Measurements from ENCODE around the gene CMSS1.

CMSS1 gene

DNA sequence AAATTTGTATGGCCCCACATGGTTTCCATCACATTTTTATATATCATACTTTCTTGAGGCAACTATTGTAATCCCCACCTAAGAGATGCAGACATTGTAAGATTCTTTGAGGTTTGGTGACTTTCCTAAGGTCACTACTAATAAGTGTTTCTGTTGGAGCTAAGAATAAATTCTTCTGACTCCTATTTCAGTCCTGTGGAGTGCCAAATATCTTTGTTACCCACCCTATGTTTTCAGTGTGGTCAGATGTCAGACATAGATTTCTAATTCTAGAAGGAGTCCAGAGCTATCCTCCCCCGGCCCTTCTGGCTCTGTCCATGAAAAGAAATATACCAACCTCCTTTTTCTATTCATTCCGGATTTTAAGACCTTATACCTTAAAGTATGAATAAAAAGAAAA lies 342.9 kb downstream of the CMSS1 start:
- no peak for DNase-seq

DNA sequence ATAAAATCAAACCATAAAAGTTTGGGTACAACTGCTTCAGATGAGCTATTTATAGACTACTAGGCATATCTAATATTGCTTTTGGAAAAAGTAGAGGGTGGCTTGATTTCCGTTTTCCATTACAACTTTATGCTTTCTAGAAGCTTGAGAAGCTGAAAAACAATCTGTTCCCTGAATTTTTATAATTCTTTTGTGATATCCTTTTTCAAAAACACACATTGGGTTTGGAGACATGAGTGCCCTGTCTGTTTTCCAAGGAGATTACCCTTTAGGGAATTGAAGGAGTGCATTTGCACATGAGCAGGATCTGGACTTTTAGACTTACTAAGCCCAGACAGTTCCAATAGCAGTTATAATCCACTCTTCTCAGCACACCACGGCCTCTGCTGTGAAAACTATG lies 346.1 kb downstream of the CMSS1 start:
- no peak for DNase-seq

DNA sequence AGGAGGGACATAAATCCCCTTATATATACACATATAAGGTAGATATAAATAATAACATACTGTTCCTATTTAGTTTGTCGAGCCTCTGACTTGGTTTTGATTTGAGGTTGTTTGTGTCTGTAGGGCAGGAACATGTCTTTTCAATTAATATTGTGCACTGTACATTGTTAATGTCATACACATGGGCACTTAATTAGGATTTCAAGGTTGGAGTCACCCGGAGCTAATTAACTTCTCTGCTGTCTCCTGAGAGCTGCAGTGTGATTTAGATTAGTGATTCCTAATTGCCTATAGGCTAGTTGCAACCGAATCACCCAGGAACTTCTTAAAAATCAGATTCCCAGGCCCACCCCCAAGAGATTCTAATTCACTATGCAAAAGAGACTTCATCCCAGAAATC lies 347.1 kb downstream of the CMSS1 start:
- no peak for DNase-seq

DNA sequence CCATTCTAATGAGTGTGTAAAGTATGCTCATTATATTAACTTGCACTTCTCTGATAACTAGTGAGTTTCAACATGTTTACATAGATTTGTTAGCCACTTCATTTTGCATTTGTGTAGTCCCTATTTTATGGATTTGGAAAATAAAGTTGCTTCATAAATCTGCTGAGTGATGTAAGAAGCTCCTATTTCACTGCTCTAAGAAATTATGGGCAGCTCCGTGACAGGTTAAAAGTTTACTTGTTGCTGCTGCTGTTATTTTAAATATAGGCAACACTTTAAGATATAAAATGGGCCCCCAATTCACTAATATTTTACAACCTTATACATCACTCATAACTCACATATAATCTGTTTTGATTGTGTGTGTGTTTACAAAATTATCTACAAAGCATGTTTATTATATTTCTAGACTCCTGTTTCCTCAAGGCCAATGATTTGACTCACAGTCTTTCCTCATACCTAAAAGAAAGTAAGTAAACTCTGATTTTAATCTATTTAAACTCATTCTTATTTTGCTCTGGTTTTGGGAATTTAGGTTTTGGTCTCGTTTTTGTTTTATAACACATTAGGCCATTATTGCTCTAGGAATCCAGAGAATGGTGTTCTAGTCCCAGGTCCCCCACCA lies 348.4 kb downstream of the CMSS1 start:
- no peak for DNase-seq

DNA sequence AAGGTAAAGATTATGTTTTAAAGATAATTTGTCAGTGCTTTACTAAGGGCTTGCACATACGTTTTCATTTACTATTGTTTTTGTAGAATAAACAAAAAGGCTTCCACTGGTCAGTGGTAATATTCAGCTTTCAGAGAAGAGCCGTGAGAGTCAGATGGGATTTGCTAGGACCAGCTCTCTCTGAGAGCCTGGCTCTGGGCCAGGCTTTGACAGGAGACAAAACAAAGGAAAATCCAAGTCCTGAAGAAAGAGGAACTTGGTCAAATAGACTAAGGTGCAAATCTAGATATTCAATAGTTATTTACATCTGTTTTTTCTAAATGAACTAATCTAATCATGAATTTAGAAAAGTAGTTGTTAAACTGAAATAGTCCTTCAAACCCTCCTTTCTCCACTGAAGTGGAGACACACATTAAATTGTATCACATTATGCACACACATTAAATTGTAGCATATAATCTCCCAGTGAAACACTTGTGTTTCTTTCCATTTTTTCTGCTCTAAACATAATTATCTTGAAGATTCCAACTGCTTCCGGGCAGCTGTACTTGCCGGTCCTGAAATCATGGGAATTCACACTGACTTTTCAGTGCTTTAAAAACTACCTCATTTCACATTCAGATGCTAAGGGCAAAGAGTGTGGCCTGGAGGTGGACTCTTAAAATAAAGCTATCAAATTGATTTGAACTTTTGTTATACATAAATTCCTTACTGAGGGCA lies 351.7 kb downstream of the CMSS1 start:
- no peak for DNase-seq

DNA sequence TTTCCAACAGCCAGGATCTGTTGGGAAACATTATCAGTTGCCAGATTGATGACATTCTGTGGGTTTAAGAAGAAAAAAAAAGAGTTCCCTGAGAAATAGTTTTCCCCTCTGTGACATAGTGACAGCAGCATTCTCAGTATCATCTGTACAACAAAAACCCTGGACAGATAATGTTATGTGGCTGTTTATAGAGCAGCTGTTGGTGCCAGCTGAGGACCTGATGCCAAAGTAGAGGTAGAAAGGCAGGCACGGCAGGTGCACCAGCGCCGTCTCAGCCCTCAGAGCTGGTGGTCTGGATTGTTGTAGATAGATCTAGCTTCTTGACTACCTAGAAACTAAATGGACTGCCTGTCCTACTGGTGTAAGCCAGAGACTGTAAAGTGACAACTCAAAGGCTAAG lies 352.8 kb downstream of the CMSS1 start:
- DNase-seq, result no peak

DNA sequence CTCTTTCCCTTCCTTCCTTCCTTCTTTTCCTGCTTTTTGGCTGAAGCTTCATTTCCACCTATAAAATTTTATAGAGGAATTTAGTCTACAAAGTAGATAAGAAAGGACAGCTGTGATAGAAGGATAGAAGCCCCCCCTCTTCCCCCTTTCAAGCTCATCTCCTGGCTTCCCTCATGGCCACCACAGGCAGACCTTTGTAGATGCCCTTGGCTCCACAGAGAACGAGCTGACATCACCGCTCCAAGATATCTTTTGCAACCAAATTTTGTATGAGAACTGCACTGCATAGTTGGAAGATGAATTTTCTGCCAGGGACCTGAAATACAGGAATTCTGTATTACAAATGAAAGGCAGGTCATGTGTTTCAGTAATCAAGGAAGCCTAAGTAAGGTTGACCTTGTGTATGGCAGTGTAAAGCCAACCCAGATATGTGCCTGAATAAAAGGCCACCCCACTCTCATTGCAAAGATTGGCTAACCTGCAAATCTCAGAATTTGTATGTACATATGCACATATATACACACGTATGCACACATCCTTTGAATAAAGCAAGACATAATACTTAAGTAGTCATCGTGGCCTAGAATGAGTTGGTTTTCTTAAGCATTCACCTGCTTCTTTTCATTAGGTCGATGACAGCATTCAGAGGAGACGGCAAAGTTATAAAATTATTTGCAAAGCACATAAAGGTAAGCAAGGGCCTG lies 353.7 kb downstream of the CMSS1 start:
- DNase-seq, result no peak

DNA sequence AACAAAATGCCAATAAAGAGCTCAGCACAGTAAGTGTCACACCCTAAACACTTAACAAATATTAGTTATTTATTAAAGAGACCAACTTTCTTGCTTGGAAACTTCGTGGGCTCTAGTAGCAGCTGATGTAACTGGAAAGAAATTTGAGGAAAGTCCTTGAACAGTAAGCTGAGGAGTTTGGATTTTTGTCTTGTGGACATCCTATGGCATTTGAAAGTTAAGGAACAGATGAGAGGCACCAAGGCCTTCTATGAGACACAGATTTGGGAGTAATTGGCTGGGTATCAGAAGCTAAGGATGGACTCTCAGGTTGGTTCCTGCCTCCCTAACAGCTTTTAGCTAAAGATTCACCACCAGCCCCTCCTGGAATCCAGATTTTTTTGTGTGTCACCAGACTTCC lies 356.3 kb downstream of the CMSS1 start:
- DNase-seq, result no peak

DNA sequence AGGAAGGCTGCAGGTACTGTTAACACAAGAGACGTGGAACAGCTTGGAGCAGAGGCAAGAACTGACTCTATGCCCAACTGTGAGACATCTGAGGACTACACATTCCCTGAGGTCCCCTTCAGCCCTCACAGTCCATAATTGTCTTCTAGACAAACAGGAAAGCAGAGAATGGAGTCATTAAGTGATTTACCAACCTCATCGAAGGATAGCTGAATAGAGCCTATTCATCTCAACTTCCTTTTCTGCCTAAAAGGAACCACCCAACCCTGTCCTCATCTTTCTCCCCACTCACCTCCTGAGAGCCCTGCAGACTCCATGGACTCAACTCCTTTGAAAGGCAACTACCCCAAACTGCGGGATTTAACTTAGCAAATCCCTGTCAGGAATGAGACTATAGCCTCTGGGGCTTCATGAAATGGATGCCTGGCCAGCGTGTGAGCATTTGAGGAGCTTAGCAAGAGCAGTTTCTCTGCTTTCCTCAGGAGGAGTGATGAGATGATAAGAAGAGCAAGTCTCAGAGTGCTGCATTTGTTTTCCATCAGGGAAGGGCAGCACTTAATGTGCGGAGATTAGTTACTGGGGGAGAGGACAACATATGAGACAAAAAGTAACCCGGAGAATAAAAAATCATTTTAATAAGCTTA lies 358.1 kb downstream of the CMSS1 start:
- DNase-seq, result no peak

DNA sequence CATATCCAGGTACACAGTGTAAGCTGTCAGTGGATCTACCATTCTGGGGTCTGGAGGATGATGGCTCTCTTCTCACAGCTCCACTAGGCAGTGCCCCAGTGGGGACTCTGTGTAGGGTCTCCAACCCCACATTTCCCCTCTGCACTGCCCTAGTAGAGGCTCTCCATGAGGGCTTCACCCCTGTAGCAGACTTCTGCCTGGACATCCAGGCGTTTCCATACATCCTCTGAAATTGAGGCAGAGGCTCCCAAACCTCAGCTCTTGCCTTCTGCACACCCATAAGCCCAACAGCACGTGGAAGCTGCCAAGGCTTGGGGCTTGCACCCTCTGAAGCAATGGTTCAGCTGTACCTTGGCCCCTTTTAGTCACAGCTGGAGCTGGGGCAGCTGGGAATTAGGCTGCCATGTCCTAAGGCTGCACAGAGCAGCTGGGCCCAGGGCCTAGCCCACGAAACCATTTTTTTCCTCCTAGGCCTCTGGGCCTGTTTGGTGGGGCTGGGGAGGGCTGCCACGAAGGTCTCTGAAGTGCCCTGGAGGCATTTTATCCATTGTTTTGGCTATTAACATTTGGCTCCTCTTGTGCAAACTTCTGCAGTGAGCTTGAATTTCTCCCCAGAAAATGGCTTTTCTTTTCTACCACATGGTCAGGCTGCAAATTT lies 362.2 kb downstream of the CMSS1 start:
- no peak for DNase-seq

DNA sequence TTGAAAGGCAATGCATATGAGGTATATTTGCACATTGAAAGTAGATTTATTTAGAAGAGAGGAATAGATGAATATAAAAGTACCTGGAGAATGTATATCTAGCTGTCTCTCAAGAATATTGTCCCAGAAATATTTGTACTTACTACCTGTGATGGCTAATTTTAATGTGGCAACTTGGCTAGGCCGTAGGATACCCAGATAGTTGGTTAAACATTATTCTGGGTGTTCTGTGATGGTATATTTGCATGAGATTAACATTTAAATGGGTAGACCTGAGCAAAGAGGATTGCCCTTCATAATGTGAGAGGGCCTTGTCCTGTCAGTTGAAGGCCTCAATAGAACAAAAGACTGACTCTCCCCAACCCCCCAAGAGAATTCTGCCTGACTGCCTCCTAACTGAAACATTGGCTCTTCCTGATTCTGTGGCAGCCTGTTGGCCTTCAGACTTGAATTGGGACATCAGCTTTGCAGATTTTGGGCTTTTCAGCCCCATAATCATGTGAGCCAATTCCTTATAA lies 366.0 kb downstream of the CMSS1 start:
- no peak for DNase-seq

DNA sequence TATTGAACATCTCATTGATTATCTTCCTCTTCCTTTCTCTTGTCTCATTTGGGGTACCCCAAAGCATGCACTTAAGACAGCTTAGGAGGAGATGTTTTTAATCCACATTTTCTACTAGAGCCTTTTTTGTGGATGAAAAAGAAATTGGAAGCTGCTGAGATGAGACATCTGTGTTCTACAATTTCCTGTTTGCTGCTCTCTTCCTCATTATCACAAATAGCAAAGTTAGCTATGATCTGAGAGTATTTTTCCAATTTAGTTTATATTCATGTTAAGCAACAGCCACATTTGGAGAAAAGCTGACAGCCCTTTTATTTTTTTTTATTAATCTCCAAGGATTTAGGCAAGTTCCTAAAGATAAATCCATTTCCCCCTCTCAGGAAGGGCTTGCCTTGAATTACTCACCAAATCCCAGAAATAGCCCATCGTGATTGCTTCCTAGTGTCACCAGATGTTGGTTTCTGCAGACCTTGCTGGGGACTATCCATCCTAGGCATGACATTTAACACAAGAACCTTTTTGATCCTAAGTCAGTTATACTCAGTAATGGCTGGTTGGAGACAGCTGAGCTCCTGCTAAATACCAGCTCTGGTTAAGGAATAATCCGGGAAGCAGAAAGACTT lies 367.4 kb downstream of the CMSS1 start:
- DNase-seq, result no peak

DNA sequence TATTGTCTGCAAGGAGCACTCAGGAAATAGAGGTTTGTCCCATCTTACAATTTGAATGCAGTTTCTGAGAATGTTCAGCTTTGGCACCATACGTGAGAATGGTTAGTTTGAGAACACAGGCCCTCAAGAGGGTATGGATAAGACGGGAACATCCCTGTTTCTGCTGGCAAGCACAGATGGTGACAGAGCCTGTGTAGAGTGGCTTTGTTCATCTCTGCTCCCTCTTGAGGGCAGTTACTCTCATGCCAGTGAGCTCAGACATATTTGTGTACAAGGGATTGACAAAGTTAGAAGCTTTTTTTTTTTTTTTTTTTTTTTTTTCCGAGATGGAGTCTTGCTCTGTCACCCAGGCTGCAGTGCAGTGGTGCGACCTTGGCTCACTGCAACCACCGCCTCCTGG lies 368.2 kb downstream of the CMSS1 start:
- DNase-seq, result no peak

DNA sequence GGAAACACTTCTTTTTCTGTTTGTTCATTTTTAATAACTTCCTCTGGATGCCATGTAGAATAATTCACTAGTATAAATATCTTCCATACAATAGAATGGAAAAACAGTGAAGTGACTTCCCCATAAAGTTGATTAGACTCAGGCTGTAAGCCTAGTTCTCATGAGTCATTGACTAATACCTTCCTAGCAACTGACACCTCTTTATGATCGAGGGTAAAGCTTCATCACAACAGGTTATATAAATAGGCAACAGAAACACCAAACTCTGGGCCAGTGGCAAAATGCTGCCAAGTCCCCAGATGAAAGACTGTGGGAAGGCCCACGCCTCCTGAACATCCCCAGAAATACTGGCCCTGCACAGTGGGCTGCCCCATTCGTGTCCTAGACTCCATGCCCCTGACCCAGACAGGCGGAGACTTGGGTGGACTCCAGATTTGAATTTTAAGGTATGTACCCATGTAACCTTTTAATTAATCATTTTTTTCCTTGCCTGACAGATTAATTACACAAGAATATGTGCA lies 371.8 kb downstream of the CMSS1 start:
- DNase-seq, result no peak

DNA sequence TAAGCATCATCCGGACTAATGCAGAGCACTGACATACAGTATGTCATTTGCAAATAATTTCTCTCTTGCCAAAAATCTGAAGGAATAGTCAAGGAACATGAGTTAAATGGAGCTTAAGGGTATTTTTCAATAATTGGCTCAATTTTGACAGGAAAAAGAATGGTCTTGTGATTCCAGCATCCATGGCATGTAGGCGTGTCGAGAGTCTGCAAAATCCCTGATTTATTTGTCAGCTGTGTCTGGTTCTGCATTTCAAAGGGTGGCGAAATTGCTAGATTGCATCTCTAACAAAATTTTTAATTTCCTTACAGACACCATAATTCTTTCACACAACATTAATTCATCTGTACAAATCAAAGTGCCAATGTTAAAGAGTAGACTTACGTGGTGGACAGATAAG lies 377.7 kb downstream of the CMSS1 start:
- no peak for DNase-seq

DNA sequence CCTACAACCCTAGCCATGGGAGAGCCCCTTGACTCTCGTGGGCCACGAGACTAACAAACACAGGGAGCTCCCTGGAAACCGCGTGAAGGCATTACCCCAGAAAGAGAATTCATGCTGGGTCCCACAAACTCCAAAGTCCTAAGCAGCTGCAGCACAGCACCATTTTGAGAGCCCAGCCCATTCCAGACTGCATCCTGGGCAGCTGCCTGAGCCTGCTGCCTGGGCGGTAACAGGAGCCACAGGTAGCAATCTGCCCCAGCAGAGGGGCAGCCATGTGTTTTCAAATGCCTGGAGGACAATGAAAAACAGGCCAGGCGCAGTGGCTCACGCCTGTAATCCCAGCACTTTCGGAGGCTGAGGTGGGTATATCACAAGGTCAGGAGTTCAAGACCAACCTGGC lies 380.2 kb downstream of the CMSS1 start:
- no peak for DNase-seq

DNA sequence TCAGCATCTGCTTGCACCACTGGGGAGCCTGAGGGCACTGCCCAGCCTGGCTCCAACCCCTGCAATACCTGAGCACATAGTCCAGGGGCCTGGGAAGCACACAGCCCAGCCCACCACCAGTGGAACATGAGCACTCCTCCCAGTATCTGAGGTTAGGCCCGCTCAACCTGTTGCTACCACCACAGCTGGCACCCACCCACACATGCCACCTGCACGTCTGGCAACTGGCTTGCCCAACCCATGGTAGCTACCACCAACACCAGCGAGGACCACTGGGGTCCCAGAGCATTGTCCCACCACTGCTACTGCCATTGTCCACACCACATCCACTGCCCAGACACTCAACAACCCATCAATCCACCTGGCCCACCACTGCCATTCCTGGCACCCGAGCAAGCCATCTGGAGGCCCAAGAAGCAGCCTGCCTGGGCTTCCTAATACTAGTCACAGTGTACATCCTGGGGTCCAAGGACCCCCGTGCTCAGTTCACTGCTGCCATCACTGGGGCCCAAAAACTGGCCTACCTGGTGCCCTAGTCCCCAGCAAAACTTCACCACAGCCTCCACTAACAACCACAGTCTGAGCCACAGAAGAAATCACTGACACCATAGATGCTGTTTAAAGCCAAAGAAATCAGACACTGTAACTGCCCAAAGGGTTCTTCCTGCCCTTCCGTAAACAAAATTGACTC lies 381.1 kb downstream of the CMSS1 start:
- DNase-seq, result no peak

DNA sequence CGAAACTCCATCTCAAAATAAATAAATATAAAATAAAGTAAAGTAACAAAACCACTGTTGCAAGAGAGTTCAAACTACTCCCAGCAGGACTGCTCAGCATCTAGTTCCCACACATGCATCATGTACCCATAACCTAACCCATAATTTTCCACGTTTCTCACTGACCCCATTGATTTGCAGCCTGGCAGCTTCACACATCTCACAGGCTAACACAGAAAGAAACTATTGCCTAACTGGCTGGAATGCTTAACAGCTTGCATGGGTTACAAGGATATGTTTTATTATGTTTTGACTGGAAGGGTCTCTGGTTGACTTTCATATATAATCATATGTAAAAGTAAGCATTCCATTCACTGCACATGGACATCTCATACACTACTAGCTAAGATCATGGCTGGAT lies 387.5 kb downstream of the CMSS1 start:
- DNase-seq, result no peak

DNA sequence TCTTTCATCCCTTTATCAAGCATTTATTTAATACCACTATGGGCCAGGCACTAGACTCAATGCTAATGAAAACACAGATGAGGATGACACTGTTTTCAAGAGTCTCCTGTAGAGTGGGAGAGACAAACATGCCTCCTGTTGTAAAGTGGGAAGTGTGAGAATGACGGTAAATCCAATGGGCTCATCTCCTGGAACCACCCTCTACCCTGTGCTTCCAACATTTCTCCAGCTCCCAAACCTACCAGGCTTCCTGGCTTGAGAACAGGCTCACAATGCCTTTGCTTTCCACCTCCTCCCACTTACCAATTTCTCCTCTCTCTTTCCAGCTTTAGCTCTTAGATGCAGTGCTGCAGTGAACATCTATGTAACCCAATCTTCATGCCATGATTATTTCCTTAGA lies 389.0 kb downstream of the CMSS1 start:
- DNase-seq, result no peak

DNA sequence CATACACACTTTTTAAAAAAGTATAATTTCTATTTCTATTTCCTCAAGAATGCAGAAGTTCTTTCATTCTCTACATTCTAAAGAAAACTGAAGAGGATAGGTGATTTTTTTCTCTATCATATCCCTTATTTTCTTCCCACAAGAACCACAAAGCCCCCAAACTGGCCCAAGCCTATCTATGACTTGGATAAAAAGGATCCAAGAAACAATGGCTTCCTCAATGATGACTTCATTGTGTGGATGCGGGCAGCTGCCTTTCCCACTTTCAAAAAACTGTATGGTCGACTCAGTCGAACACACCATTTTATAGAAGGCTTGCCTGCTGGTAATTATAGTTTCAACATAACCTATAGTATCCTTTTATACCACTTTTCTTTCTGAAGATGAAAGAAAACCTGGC lies 390.2 kb downstream of the CMSS1 start:
- DNase-seq, result no peak

DNA sequence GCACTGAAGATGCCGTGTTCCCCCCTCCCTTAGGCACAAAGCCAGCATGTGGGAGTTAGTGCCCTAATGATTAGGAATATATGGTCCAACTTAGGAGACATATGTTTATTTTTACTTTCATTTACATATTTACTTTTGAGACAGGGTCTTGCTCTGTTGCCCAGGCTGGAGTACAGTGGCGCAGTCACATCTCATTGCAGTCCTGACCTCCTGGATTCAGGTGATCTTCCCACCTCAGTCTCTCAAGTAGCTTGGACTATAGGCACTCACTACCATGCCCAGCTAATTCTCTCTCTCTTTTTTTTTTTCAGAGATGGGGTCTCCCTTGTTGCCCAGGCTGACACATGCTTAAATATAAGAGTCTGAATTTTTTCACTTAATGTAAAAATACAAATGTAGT lies 391.5 kb downstream of the CMSS1 start:
- no peak for DNase-seq
